GM23248 (cell line): ENCODE results near the gene PAK1. TPM values are rescaled to one million over a fixed set of nuclear protein-coding genes. Genes with fewer than 3 reads are reported as not detected.

Experiments used
- DNase-seq: peaks from one replicate; pipeline ENCODE4 v3.0.0-alpha.2; 2015
- H2AFZ ChIP-seq: fragments of 200-600 bp; sonication (generic); 2 replicates; pipeline ENCODE4 v1.6.1; 2016; ENCODE audit warnings: antibody characterized with exemption
- H3F3A ChIP-seq: fragments of 200-600 bp; sonication (generic); 2 replicates; pipeline ENCODE4 v1.6.1; 2016; ENCODE audit warnings: mild to moderate bottlenecking, antibody characterized with exemption, mixed run types; ENCODE audit not compliant: insufficient read depth
- H3K27ac ChIP-seq: fragments of 200-600 bp; sonication (generic); 2 replicates; pipeline ENCODE4 v1.5.1; 2016; ENCODE audit warnings: mild to moderate bottlenecking
- H3K27me3 ChIP-seq: fragments of 200-600 bp; sonication (generic); replicated peaks from 2 replicates; pipeline ENCODE4 v1.6.1; 2016; ENCODE audit warnings: mild to moderate bottlenecking; ENCODE audit not compliant: insufficient read depth
- H3K36me3 ChIP-seq: fragments of 200-600 bp; sonication (generic); 2 replicates; pipeline ENCODE4 v1.6.1; 2016; ENCODE audit warnings: low read depth, mild to moderate bottlenecking
- H3K4me1 ChIP-seq: fragments of 200-600 bp; sonication (generic); 2 replicates; pipeline ENCODE4 v1.6.1; 2016; ENCODE audit warnings: mild to moderate bottlenecking; ENCODE audit not compliant: insufficient read depth
- H3K4me2 ChIP-seq: fragments of 200-600 bp; sonication (generic); one replicate; pipeline ENCODE4 v1.6.1; 2016; ENCODE audit warnings: mild to moderate bottlenecking; ENCODE audit not compliant: unreplicated experiment
- H3K4me3 ChIP-seq: fragments of 200-600 bp; sonication (generic); 2 replicates; pipeline ENCODE4 v1.5.1; 2016; ENCODE audit warnings: mild to moderate bottlenecking
- H3K79me2 ChIP-seq: fragments of 200-600 bp; sonication (generic); 2 replicates; pipeline ENCODE4 v1.6.1; 2016; ENCODE audit warnings: mild to moderate bottlenecking; ENCODE audit not compliant: insufficient read depth
- H3K9ac ChIP-seq: fragments of 200-600 bp; sonication (generic); 2 replicates; pipeline ENCODE4 v1.6.1; 2016; ENCODE audit warnings: mild to moderate bottlenecking
- H3K9me2 ChIP-seq: fragments of 200-600 bp; sonication (generic); 2 replicates; pipeline ENCODE4 v1.6.1; 2016; ENCODE audit warnings: mixed run types, mild to moderate bottlenecking, moderate library complexity; ENCODE audit not compliant: insufficient read depth
- H3K9me3 ChIP-seq: fragments of 200-600 bp; sonication (generic); one replicate; pipeline ENCODE4 v1.6.1; 2017; ENCODE audit warnings: low read depth
- H4K20me1 ChIP-seq: fragments of 200-600 bp; sonication (generic); 2 replicates; pipeline ENCODE4 v1.6.0; 2016; ENCODE audit not compliant: insufficient read depth
- EZH2 ChIP-seq: fragments of 200-600 bp; sonication (generic); IDR thresholded peaks from 2 replicates; pipeline ENCODE4 v1.6.1; 2018; ENCODE audit warnings: antibody characterized with exemption, mild to moderate bottlenecking; ENCODE audit not compliant: insufficient read depth, poor library complexity, severe bottlenecking
- EZH2phosphoT487 ChIP-seq: fragments of 200-600 bp; sonication (generic); IDR thresholded peaks from 2 replicates; pipeline ENCODE4 v1.6.1; 2018; ENCODE audit warnings: antibody characterized with exemption, moderate library complexity, mild to moderate bottlenecking, low read depth; ENCODE audit not compliant: insufficient read depth
- whole genome bisulfite sequencing, 2 experiments: methylation state at CpG; one replicate each; pipeline ENCODE4 v1.1.6; 2015 to 2017; ENCODE audit warnings: low lambda C conversion rate in 2 of 2, low coverage in 1 of 2; ENCODE audit errors: missing lambda C conversion rate in 2 of 2; 5-methylcytosine and 5-hydroxymethylcytosine counted together
- in situ Hi-C: fragments of 300-500 bp; cut with MboI; formaldehyde crosslinking; loops from 2 replicates; pipeline ENCODE4 v1.15.0; 2020
- polyA plus RNA-seq: library from polyadenylated mRNA; unstranded; fragments of >200 nt; fragmentation: Nextera tagmentation; extraction: Ambion mirVana; gene quantifications from 2 replicates; pipeline ENCODE4 v1.2.1, GENCODE V29; 2016
- total RNA-seq: library from RNA; depleted of rRNA; stranded (reverse); fragments of >200 nt; shearing (Covaris generic); gene quantifications from 2 replicates; pipeline ENCODE4 v1.2.3, GENCODE V29; 2014

The PAK1 gene
- total and polyA plus RNA-seq, 2 experiments from 2014 or later: 20.3 to 23.8 TPM

GRCh38 chr11:77418155-77418970 is 55.5 kb downstream of the PAK1 start:
- Histone ChIP-seq H3K27ac (no peak overlapping the region), H2AFZ (no peak overlapping the region), H3K79me2 (no peaks in the 10 kb centered on the region), H3K9me3 (no peaks in the 10 kb centered on the region), H3K4me3 (no peak overlapping the region), H3F3A (no peaks in the 10 kb centered on the region), H3K27me3 (no peaks in the 10 kb centered on the region), H3K4me1 (no peaks in the 10 kb centered on the region), H3K36me3 (no peaks in the 10 kb centered on the region), H3K9me2 (no peaks in the 10 kb centered on the region), H3K9ac (no peak overlapping the region), H4K20me1 (no peaks in the 10 kb centered on the region), H3K4me2 (no peak overlapping the region)
- in situ Hi-C loops: no loop called here
- TF ChIP-seq EZH2 (no peak), EZH2phosphoT487 (no peak)
- 83 to 90% methylated on average over 3 of the region's 3 CpGs for WGBS, 2 experiments
- DNase-seq: no peak

DNA sequence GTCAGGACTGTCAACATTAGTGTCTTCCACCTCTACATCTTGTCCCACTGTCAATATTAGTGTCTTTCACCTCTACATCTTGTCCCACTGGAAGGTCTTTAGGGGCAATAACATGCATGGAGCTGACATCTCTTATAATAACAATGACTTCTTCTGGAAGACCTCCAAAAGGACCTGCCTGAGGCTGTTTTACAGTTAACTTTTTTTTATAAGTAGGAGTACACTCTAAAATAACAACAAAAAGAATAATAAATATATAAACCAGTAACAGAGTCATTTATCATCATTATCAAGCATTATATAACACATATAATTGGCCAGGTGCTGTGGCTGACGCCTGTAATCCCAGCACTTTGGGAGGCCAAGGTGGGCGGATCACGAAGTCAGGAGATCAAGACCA is 57.5 kb downstream of the PAK1 start:
- Histone ChIP-seq H2AFZ (no peak overlapping the region), H3F3A (no peaks in the 10 kb centered on the region), H3K27ac (no peak overlapping the region), H3K36me3 (no peaks in the 10 kb centered on the region), H3K9ac (no peak overlapping the region), H3K9me2 (no peaks in the 10 kb centered on the region), H3K4me1 (peaks cover 4% of the 10 kb centered on the region; the same call in 1 of the 2 replicates), H3K27me3 (no peaks in the 10 kb centered on the region), H3K4me3 (no peak overlapping the region), H4K20me1 (no peaks in the 10 kb centered on the region), H3K4me2 (no peak overlapping the region), H3K9me3 (no peaks in the 10 kb centered on the region), H3K79me2 (no peaks in the 10 kb centered on the region; the same call in 1 of the 2 replicates)
- no peak for DNase-seq
- TF ChIP-seq EZH2phosphoT487 (no peak), EZH2 (no peak)
- WGBS, 2 experiments: 95 to 96% methylated on average over 3 of the region's 3 CpGs
- in situ Hi-C loops: no loop called here

GRCh38 chr11:77413850-77414460 is 59.9 kb downstream of the PAK1 start:
- no peak overlapping the region for H3K27ac ChIP-seq
- no peak overlapping the region for H3K4me2 ChIP-seq
- DNase-seq: no peak
- H3F3A ChIP-seq: no peaks in the 10 kb centered on the region
- peaks cover 12% of the 10 kb centered on the region for H3K4me1 ChIP-seq
- TF ChIP-seq EZH2: no peak
- in situ Hi-C loops: no loop called here
- peaks cover 19% of the 10 kb centered on the region for H3K79me2 ChIP-seq
- no peaks in the 10 kb centered on the region for H3K9me3 ChIP-seq
- H3K4me3 ChIP-seq: no peak overlapping the region
- H4K20me1 ChIP-seq: no peaks in the 10 kb centered on the region
- no peak overlapping the region for H2AFZ ChIP-seq
- H3K9ac ChIP-seq: no peak overlapping the region
- H3K9me2 ChIP-seq: no peaks in the 10 kb centered on the region
- H3K36me3 ChIP-seq: no peaks in the 10 kb centered on the region
- H3K27me3 ChIP-seq: no peaks in the 10 kb centered on the region
- WGBS, 2 experiments: 44 to 45% methylated on average over 3 of the region's 3 CpGs

- peaks cover 16% of the 10 kb centered on the region for H3K4me1 ChIP-seq
- H3K4me2 ChIP-seq: no peak overlapping the region
- 0 out of 2 replicates have a peak, but pooled peaks cover 4% of the 10 kb centered on the region for H3F3A ChIP-seq
- 98 to 99% methylated on average over 5 of the region's 5 CpGs for WGBS, 2 experiments
- in situ Hi-C loops: no loop called here
- no peaks in the 10 kb centered on the region for H3K36me3 ChIP-seq
- TF ChIP-seq EZH2 (no peak), EZH2phosphoT487 (no peak)
- no peaks in the 10 kb centered on the region for H4K20me1 ChIP-seq
- no peak overlapping the region for H2AFZ ChIP-seq
- no peaks in the 10 kb centered on the region for H3K27me3 ChIP-seq
- H3K27ac ChIP-seq: no peak overlapping the region
- no peak overlapping the region for H3K4me3 ChIP-seq
- H3K9me2 ChIP-seq: no peaks in the 10 kb centered on the region
- H3K79me2 ChIP-seq: peaks cover 30% of the 10 kb centered on the region
- H3K9ac ChIP-seq: no peak overlapping the region
- H3K9me3 ChIP-seq: no peaks in the 10 kb centered on the region
- no peak for DNase-seq
Observed at GRCh38 chr11:77412814-77413213, 61.1 kb downstream of the PAK1 start.
